HepG2 (cell line): ENCODE measurements around the gene SELENOH. TPM values are rescaled to one million over a fixed set of nuclear protein-coding genes. Genes with fewer than 3 reads are reported as not detected.

ENCODE experiments used
- CENPT ChIP-seq: sonication (generic); formaldehyde crosslinking; IDR thresholded peaks from 2 replicates; pipeline ENCODE4 v1.8.0; 2022; ENCODE audit warnings: low read depth, mild to moderate bottlenecking, moderate library complexity, missing genetic modification reagents
- HINFP ChIP-seq: sonication (generic); formaldehyde crosslinking; IDR thresholded peaks from 2 replicates; pipeline ENCODE4 v1.4.0; 2020; ENCODE audit warnings: low read depth, mild to moderate bottlenecking, missing genetic modification reagents
- KMT2B ChIP-seq: IDR thresholded peaks from 2 replicates; pipeline ENCODE4 v1.6.1; 2016; ENCODE audit warnings: missing genetic modification reagents, missing compliant biosample characterization
- PATZ1 ChIP-seq: sonication (generic); formaldehyde crosslinking; IDR thresholded peaks from 2 replicates; pipeline ENCODE4 v1.4.0; 2020; ENCODE audit warnings: missing genetic modification reagents
- RBM22 ChIP-seq: fragments of 200-400 bp; formaldehyde crosslinking; optimal IDR thresholded peaks from 2 replicates; pipeline ENCODE3; 2017; ENCODE audit warnings: mild to moderate bottlenecking, low read length, moderate library complexity
- SMAD3 ChIP-seq: sonication (generic); formaldehyde crosslinking; IDR thresholded peaks from 2 replicates; pipeline ENCODE4 v1.4.0; 2020; ENCODE audit warnings: missing genetic modification reagents
- TBL1XR1 ChIP-seq: fragments of 150-350 bp; IDR thresholded peaks from 2 replicates; pipeline ENCODE4 v1.6.1; 2014; ENCODE audit warnings: borderline replicate concordance, low read length; ENCODE audit not compliant: partially characterized antibody
- YY1 ChIP-seq: IDR thresholded peaks from 2 replicates; pipeline ENCODE4 v1.6.1; 2011; ENCODE audit warnings: low read length, low read depth, moderate library complexity, mild to moderate bottlenecking; ENCODE audit not compliant: insufficient read depth, insufficient replicate concordance
- ZNF441 ChIP-seq: sonication (generic); formaldehyde crosslinking; IDR thresholded peaks from 2 replicates; pipeline ENCODE4 v1.7.0; 2021; ENCODE audit warnings: missing genetic modification reagents, borderline replicate concordance
- ZNF747 ChIP-seq: sonication (generic); formaldehyde crosslinking; IDR thresholded peaks from 2 replicates; pipeline ENCODE4 v1.8.1; 2023; ENCODE audit warnings: missing genetic modification reagents, mild to moderate bottlenecking, borderline replicate concordance
- ZNF782 ChIP-seq: sonication (generic); formaldehyde crosslinking; IDR thresholded peaks from 2 replicates; pipeline ENCODE4 v1.4.0; 2020; ENCODE audit warnings: missing genetic modification reagents, mild to moderate bottlenecking, borderline replicate concordance
- ZNF792 ChIP-seq: IDR thresholded peaks from 2 replicates; pipeline ENCODE4 v1.6.1; 2016
- polyA plus RNA-seq, 8 experiments: library from polyadenylated mRNA; depleted of rRNA in 3 of 8; stranded (reverse) in 7 of 8; unstranded in 1 of 8; fragments of >200 nt; fragmentation: Illumina TruSeq in 4 of 8; extraction: Trizol in 4 of 8; gene quantifications; 2 replicates each; pipeline versions ENCODE4 v1.2.1 to v1.2.3, GENCODE V29; 2011 to 2016; ENCODE audit warnings: low read depth in 4 of 8, missing spikeins in 1 of 8, mixed read lengths in 1 of 8; ENCODE audit not compliant: insufficient read depth in 1 of 8
- total RNA-seq, 5 experiments: library from RNA; depleted of rRNA; stranded (reverse); fragments of >200 nt; fragmentation: Illumina TruSeq; extraction: Trizol; gene quantifications; 2 replicates each; pipeline ENCODE4 v1.2.3, GENCODE V29; 2016; ENCODE audit warnings: low read depth in 1 of 5
- TF ChIP-seq, protein P1 (sequence below): sonication (generic); formaldehyde crosslinking; IDR thresholded peaks from 2 replicates; pipeline ENCODE4 v1.4.0; 2020; ENCODE audit warnings: missing genetic modification reagents
- TF ChIP-seq, protein P2 (sequence below): sonication (generic); formaldehyde crosslinking; conservative IDR thresholded peaks from 2 replicates; pipeline ENCODE4 v1.5.0; 2020; ENCODE audit warnings: missing genetic modification reagents
- TF ChIP-seq, protein P3 (sequence below): sonication (generic); formaldehyde crosslinking; IDR thresholded peaks from 2 replicates; pipeline ENCODE4 v1.5.0; 2020; ENCODE audit warnings: mild to moderate bottlenecking, missing genetic modification reagents

SELENOH gene
- total and polyA plus RNA-seq, 2 of the 13 experiments (the other 11 are each of a cell fraction or from before 2014, with no cell fraction given): 27.2 to 77.4 TPM

DNA sequence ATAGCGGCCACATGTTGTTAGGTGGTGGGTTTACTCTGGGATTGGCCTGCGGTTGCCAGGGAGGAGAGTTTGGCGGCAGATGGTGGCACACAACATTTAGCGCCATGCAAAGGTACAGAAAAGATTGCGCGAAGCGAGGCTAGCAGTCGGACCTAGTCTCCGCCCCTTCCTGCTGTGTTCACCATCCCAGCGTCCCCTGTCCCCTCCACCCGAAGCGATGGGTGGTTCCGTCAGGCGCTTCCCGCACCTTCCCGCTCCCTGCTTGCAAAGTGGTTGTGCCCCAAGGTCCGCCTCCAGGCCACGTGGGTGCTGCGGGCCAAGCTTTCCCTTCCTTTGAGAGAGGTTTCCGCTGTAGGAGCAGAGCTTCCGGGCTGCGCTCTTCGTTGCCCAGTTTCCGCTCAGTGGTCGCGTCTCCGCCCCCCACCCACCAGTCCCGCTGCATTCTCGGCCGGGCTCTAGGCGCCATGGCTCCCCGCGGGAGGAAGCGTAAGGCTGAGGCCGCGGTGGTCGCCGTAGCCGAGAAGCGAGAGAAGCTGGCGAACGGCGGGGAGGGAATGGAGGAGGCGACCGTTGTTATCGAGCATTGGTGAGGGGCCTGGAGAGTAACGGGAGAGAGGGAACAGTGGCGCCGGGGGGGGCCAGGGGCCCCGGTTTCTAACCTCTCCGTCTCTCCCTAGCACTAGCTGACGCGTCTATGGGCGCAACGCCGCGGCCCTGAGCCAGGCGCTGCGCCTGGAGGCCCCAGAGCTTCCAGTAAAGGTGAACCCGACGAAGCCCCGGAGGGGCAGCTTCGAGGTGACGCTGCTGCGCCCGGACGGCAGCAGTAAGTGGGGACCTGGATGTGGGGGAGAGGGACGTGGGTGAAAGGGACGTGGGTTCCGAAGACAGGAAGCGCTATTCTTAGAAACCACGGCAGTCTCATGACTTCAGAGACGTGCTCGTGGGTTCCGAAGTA, at the start of gene SELENOH (continued):
- TF ChIP-seq, protein P1, sequence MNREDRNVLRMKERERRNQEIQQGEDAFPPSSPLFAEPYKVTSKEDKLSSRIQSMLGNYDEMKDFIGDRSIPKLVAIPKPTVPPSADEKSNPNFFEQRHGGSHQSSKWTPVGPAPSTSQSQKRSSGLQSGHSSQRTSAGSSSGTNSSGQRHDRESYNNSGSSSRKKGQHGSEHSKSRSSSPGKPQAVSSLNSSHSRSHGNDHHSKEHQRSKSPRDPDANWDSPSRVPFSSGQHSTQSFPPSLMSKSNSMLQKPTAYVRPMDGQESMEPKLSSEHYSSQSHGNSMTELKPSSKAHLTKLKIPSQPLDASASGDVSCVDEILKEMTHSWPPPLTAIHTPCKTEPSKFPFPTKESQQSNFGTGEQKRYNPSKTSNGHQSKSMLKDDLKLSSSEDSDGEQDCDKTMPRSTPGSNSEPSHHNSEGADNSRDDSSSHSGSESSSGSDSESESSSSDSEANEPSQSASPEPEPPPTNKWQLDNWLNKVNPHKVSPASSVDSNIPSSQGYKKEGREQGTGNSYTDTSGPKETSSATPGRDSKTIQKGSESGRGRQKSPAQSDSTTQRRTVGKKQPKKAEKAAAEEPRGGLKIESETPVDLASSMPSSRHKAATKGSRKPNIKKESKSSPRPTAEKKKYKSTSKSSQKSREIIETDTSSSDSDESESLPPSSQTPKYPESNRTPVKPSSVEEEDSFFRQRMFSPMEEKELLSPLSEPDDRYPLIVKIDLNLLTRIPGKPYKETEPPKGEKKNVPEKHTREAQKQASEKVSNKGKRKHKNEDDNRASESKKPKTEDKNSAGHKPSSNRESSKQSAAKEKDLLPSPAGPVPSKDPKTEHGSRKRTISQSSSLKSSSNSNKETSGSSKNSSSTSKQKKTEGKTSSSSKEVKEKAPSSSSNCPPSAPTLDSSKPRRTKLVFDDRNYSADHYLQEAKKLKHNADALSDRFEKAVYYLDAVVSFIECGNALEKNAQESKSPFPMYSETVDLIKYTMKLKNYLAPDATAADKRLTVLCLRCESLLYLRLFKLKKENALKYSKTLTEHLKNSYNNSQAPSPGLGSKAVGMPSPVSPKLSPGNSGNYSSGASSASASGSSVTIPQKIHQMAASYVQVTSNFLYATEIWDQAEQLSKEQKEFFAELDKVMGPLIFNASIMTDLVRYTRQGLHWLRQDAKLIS (CRISPR knock-in tag): no peak
- TF ChIP-seq ZNF441 (CRISPR knock-in tag) (peak; percentile 44; the same call in 1 of the 2 replicates), KMT2B (CRISPR knock-in tag) (peak; percentile 71), ZNF747 (peak; percentile 89), PATZ1 (CRISPR knock-in tag) (no peak), CENPT (0 out of 2 replicates have a peak, but pooled peaks have one; percentile 70), SMAD3 (CRISPR knock-in tag) (0 out of 2 replicates have a peak, but pooled peaks have one; percentile 63), YY1 (no peak), ZNF782 (no peak), TBL1XR1 (no peak), HINFP (CRISPR knock-in tag) (peak; percentile 65; the same call in 1 of the 2 replicates), ZNF792 (peak; percentile 83; the same call in 1 of the 2 replicates), RBM22 (peak; percentile 95)
- TF ChIP-seq, protein P2, sequence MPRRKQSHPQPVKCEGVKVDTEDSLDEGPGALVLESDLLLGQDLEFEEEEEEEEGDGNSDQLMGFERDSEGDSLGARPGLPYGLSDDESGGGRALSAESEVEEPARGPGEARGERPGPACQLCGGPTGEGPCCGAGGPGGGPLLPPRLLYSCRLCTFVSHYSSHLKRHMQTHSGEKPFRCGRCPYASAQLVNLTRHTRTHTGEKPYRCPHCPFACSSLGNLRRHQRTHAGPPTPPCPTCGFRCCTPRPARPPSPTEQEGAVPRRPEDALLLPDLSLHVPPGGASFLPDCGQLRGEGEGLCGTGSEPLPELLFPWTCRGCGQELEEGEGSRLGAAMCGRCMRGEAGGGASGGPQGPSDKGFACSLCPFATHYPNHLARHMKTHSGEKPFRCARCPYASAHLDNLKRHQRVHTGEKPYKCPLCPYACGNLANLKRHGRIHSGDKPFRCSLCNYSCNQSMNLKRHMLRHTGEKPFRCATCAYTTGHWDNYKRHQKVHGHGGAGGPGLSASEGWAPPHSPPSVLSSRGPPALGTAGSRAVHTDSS (CRISPR knock-in tag): no peak
- TF ChIP-seq, protein P3, sequence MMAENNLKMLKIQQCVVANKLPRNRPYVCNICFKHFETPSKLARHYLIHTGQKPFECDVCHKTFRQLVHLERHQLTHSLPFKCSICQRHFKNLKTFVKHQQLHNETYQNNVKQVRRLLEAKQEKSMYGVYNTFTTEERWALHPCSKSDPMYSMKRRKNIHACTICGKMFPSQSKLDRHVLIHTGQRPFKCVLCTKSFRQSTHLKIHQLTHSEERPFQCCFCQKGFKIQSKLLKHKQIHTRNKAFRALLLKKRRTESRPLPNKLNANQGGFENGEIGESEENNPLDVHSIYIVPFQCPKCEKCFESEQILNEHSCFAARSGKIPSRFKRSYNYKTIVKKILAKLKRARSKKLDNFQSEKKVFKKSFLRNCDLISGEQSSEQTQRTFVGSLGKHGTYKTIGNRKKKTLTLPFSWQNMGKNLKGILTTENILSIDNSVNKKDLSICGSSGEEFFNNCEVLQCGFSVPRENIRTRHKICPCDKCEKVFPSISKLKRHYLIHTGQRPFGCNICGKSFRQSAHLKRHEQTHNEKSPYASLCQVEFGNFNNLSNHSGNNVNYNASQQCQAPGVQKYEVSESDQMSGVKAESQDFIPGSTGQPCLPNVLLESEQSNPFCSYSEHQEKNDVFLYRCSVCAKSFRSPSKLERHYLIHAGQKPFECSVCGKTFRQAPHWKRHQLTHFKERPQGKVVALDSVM: 0 out of 2 replicates have a peak, but pooled peaks have one; percentile 9
